CD4-positive, CD25-positive, alpha-beta regulatory T cell (primary cell): Measurements from ENCODE around the gene TMEM181. TPM values are rescaled to one million over a fixed set of nuclear protein-coding genes. Genes with fewer than 3 reads are reported as not detected.
"Not testable (repeated sequence)": the region's sequence is repeated elsewhere in the genome, so short reads cannot be mapped to it uniquely, and the experiment has no call there.

Source experiments
- ATAC-seq, 2 donors: fragments of 150-1000 bp; cut with Tn5 transposase; one replicate each; pipeline ENCODE4 v1.10.0; 2021; ENCODE audit warnings: low read depth in 2 of 2, moderate number of reproducible peaks in 2 of 2, moderate library complexity in 1 of 2
- DNase-seq, 3 donors: peaks; one replicate each; pipeline versions ENCODE4 v3.0.0 to v3.0.0-alpha.2; 2012 to 2022; ENCODE audit warnings: mixed read lengths in 1 of 3
- H3K27ac ChIP-seq: one replicate; pipeline ENCODE4 v1.7.0; 2013; ENCODE audit warnings: mild to moderate bottlenecking, low read length; ENCODE audit not compliant: insufficient read depth, poor library complexity, severe bottlenecking
- H3K27me3 ChIP-seq: one replicate; pipeline ENCODE4 v1.7.0; 2013; ENCODE audit warnings: low read length; ENCODE audit not compliant: control insufficient read depth, insufficient read depth
- H3K36me3 ChIP-seq: one replicate; pipeline ENCODE4 v1.7.0; 2013; ENCODE audit warnings: mild to moderate bottlenecking, low read length, moderate library complexity; ENCODE audit not compliant: control insufficient read depth, insufficient read depth
- H3K4me1 ChIP-seq: 2 replicates; pipeline ENCODE4 v1.7.0; 2013; ENCODE audit warnings: mild to moderate bottlenecking, low read length; ENCODE audit not compliant: insufficient read depth, control insufficient read depth, poor library complexity, severe bottlenecking
- H3K4me3 ChIP-seq: one replicate; pipeline ENCODE4 v1.7.0; 2013; ENCODE audit warnings: low read depth, mild to moderate bottlenecking, low read length, moderate library complexity
- H3K9me3 ChIP-seq, 2 experiments: 1 replicate in 1 of 2; 2 replicates in 1 of 2; pipeline ENCODE4 v1.7.0; 2013; ENCODE audit warnings: low read length in 2 of 2, mild to moderate bottlenecking in 1 of 2, moderate library complexity in 1 of 2; ENCODE audit not compliant: control insufficient read depth in 2 of 2
- H3K27ac Mint-ChIP-seq, 3 donors: one replicate each; pipeline ENCODE4 v1.8.0; 2020 to 2022; ENCODE audit warnings: mild to moderate bottlenecking in 3 of 3, mixed read lengths in 3 of 3, moderate library complexity in 2 of 3
- H3K27me3 Mint-ChIP-seq: one replicate; pipeline ENCODE4 v1.8.0; 2022; ENCODE audit warnings: mild to moderate bottlenecking, mixed read lengths
- H3K36me3 Mint-ChIP-seq: one replicate; pipeline ENCODE4 v1.8.0; 2020; ENCODE audit warnings: mixed read lengths
- H3K4me1 Mint-ChIP-seq, 4 donors: one replicate each; pipeline ENCODE4 v1.8.0; 2020 to 2022; ENCODE audit warnings: mixed read lengths in 4 of 4, mild to moderate bottlenecking in 1 of 4
- H3K4me3 Mint-ChIP-seq, 4 donors: one replicate each; pipeline ENCODE4 v1.8.0; 2020 to 2022; ENCODE audit warnings: mild to moderate bottlenecking in 4 of 4, mixed read lengths in 4 of 4, moderate library complexity in 3 of 4
- H3K9me3 Mint-ChIP-seq, 7 donors: one replicate each; pipeline ENCODE4 v1.8.0; 2020 to 2022; ENCODE audit warnings: mixed read lengths in 7 of 7, mild to moderate bottlenecking in 3 of 7, moderate library complexity in 2 of 7
- polyA plus RNA-seq, 4 donors: library from polyadenylated mRNA; unstranded; fragments of 300-500 nt; fragmentation: Illumina TruSeq; gene quantifications; one replicate each; pipeline ENCODE4 v1.2.3, GENCODE V29; 2021
- total RNA-seq: library from RNA; stranded (reverse); gene quantifications from one replicate; pipeline ENCODE4 v1.2.3, GENCODE V29; 2022

TMEM181 gene
- total and polyA plus RNA-seq, 5 donors from 2014 or later = 4.9 to 21.2 (median 5.6) TPM

- ATAC-seq = no peak
- Mint-ChIP-seq H3K27me3 (no peaks in the 10 kb centered on the region), H3K4me3 (no peak overlapping the region), H3K36me3 (peaks cover 44% of the 10 kb centered on the region), H3K4me1 (peaks cover 4 to 14% (median 9%) of the 10 kb centered on the region in 4 donors), H3K9me3 (no peaks in the 10 kb centered on the region), H3K27ac (peak overlapping the region in 1 of 3 donors; percentile 38)
- no peaks in the 10 kb centered on the region for H3K27me3 ChIP-seq
- no peak overlapping the region for H3K27ac ChIP-seq
- no peak for DNase-seq
- H3K4me1 ChIP-seq = peaks cover 10% of the 10 kb centered on the region
- no peak overlapping the region for H3K4me3 ChIP-seq
- no peaks in the 10 kb centered on the region for H3K9me3 ChIP-seq
- H3K36me3 ChIP-seq = peaks cover 70% of the 10 kb centered on the region
Observed at GRCh38 chr6:158663625-158664165, 103.8 kb downstream of the TMEM181 start.

- Histone ChIP-seq H3K4me3 (no peak overlapping the region), H3K9me3 (no peaks in the 10 kb centered on the region), H3K27me3 (no peaks in the 10 kb centered on the region), H3K27ac (no peak overlapping the region), H3K36me3 (peaks cover 81% of the 10 kb centered on the region), H3K4me1 (peaks cover 6% of the 10 kb centered on the region)
- ATAC-seq = no peak
- Mint-ChIP-seq H3K36me3 (peaks cover 51% of the 10 kb centered on the region), H3K9me3 (no peaks in the 10 kb centered on the region), H3K27me3 (no peaks in the 10 kb centered on the region), H3K4me3 (no peak overlapping the region), H3K27ac (peak overlapping the region in 1 of 3 donors; percentile 33), H3K4me1 (peaks cover 0 to 10% (median 6%) of the 10 kb centered on the region in 4 donors)
- DNase-seq = no peak
Observed at GRCh38 chr6:158665332-158665731, 105.4 kb downstream of the TMEM181 start.

- no peaks in the 10 kb centered on the region for H3K9me3 Mint-ChIP-seq
- H3K36me3 ChIP-seq = peaks cover 69% of the 10 kb centered on the region
- no peak overlapping the region for H3K4me3 ChIP-seq
- peak overlapping the region in 1 of 3 donors; percentile 41 for H3K27ac Mint-ChIP-seq
- H3K4me3 Mint-ChIP-seq = no peak overlapping the region
- ATAC-seq (peak in 1 of 2 donors; percentile 5), DNase-seq (no peak)
- H3K9me3 ChIP-seq = no peaks in the 10 kb centered on the region
- no peaks in the 10 kb centered on the region for H3K27me3 Mint-ChIP-seq
- H3K4me1 Mint-ChIP-seq = peaks cover 0 to 8% (median 4%) of the 10 kb centered on the region in 4 donors
- H3K4me1 ChIP-seq = no peaks in the 10 kb centered on the region
- no peaks in the 10 kb centered on the region for H3K27me3 ChIP-seq
- H3K36me3 Mint-ChIP-seq = peaks cover 49% of the 10 kb centered on the region
- no peak overlapping the region for H3K27ac ChIP-seq
Observed at GRCh38 chr6:158666628-158667359, 106.9 kb downstream of the TMEM181 start.

- Histone ChIP-seq H3K27ac (no peak overlapping the region), H3K36me3 (peaks cover 64% of the 10 kb centered on the region), H3K27me3 (no peaks in the 10 kb centered on the region), H3K9me3 (no peaks in the 10 kb centered on the region), H3K4me1 (no peaks in the 10 kb centered on the region), H3K4me3 (no peak overlapping the region)
- Mint-ChIP-seq H3K27ac (peak overlapping the region in 1 of 3 donors; percentile 43), H3K27me3 (no peaks in the 10 kb centered on the region), H3K4me1 (peaks cover 0 to 8% (median 4%) of the 10 kb centered on the region in 4 donors), H3K4me3 (no peak overlapping the region), H3K9me3 (no peaks in the 10 kb centered on the region), H3K36me3 (peaks cover 49% of the 10 kb centered on the region)
- DNase-seq (no peak), ATAC-seq (peak in 1 of 2 donors; percentile 31)
Observed at GRCh38 chr6:158667360-158667981, 107.6 kb downstream of the TMEM181 start.

- no peaks in the 10 kb centered on the region for H3K4me1 ChIP-seq
- ATAC-seq (no peak), DNase-seq (no peak)
- Mint-ChIP-seq H3K4me3 (no peak overlapping the region), H3K36me3 (peaks cover 39% of the 10 kb centered on the region), H3K9me3 (no peaks in the 10 kb centered on the region), H3K27ac (peak overlapping the region in 1 of 3 donors; percentile 47), H3K4me1 (peaks cover 0 to 8% (median 4%) of the 10 kb centered on the region in 4 donors), H3K27me3 (no peaks in the 10 kb centered on the region)
- H3K27me3 ChIP-seq = no peaks in the 10 kb centered on the region
- peaks cover 51% of the 10 kb centered on the region for H3K36me3 ChIP-seq
- no peak overlapping the region for H3K4me3 ChIP-seq
- H3K9me3 ChIP-seq = no peaks in the 10 kb centered on the region
- H3K27ac ChIP-seq = no peak overlapping the region
Observed at GRCh38 chr6:158668707-158669103, 108.8 kb downstream of the TMEM181 start.

- H3K9me3 ChIP-seq = no peaks in the 10 kb centered on the region
- no peak overlapping the region for H3K27ac ChIP-seq
- no peak for DNase-seq
- H3K4me1 ChIP-seq = no peaks in the 10 kb centered on the region
- H3K36me3 ChIP-seq = peaks cover 51% of the 10 kb centered on the region
- no peak for ATAC-seq
- H3K27me3 ChIP-seq = no peaks in the 10 kb centered on the region
- H3K36me3 Mint-ChIP-seq = peaks cover 40% of the 10 kb centered on the region
- H3K4me1 Mint-ChIP-seq = peaks cover 0 to 8% (median 4%) of the 10 kb centered on the region in 4 donors
- H3K27me3 Mint-ChIP-seq = no peaks in the 10 kb centered on the region
- H3K4me3 ChIP-seq = no peak overlapping the region
- H3K4me3 Mint-ChIP-seq = no peak overlapping the region
- H3K27ac Mint-ChIP-seq = peak overlapping the region in 2 of 3 donors; percentile 47 to 53
- no peaks in the 10 kb centered on the region for H3K9me3 Mint-ChIP-seq
Observed at GRCh38 chr6:158669145-158670035, 109.5 kb downstream of the TMEM181 start.

- H3K4me3 Mint-ChIP-seq, H3K9me3 Mint-ChIP-seq, ATAC-seq: not testable (repeated sequence)
Observed at GRCh38 chr6:158672119-158672518, 112.2 kb downstream of the TMEM181 start.

More at GRCh38 chr6:158672119-158672518, 112.2 kb downstream of the TMEM181 start:
- H3K36me3 ChIP-seq = peaks cover 30% of the 10 kb centered on the region
- H3K4me1 Mint-ChIP-seq = peaks cover 0 to 13% (median 3%) of the 10 kb centered on the region in 4 donors
- not testable (repeated sequence) for H3K4me1 ChIP-seq, DNase-seq, H3K4me3 ChIP-seq, H3K27ac Mint-ChIP-seq, H3K27me3 Mint-ChIP-seq, H3K27ac ChIP-seq, H3K9me3 ChIP-seq, H3K27me3 ChIP-seq
- peaks cover 33% of the 10 kb centered on the region for H3K36me3 Mint-ChIP-seq
